Progenitor cell of endocrine pancreas (in vitro differentiated cells): Measurements from ENCODE around the gene GOLGA7B. TPM values are rescaled to one million over a fixed set of nuclear protein-coding genes. Genes with fewer than 3 reads are reported as not detected.

Experiments
- DNase-seq: peaks from one replicate; pipeline ENCODE4 v3.0.0; 2021; ENCODE audit warnings: low spot score; ENCODE audit not compliant: unreplicated experiment
- H3K27ac Mint-ChIP-seq: 2 replicates; pipeline ENCODE4 v1.8.0; 2021; ENCODE audit warnings: mild to moderate bottlenecking, moderate library complexity, mixed read lengths
- H3K27me3 Mint-ChIP-seq: 2 replicates; pipeline ENCODE4 v1.8.0; 2021; ENCODE audit warnings: mixed read lengths
- H3K36me3 Mint-ChIP-seq: 2 replicates; pipeline ENCODE4 v1.8.0; 2022; ENCODE audit warnings: mixed read lengths; ENCODE audit not compliant: insufficient read depth
- H3K4me1 Mint-ChIP-seq: 2 replicates; pipeline ENCODE4 v1.8.0; 2021; ENCODE audit warnings: low read depth, mixed read lengths
- H3K4me3 Mint-ChIP-seq: 2 replicates; pipeline ENCODE4 v1.8.0; 2021; ENCODE audit warnings: low read depth, mild to moderate bottlenecking, moderate library complexity, mixed read lengths
- H3K9me3 Mint-ChIP-seq: 2 replicates; pipeline ENCODE4 v1.8.0; 2021; ENCODE audit warnings: low read depth, mixed read lengths
- total RNA-seq: library from RNA; stranded (reverse); gene quantifications from 2 replicates; pipeline ENCODE4 v1.2.1, GENCODE V29; 2021
- TF ChIP-seq, protein P1 (sequence below): fragments of 200-600 bp; sonication (generic); IDR thresholded peaks from one replicate; pipeline ENCODE4 v1.5.0; 2021; ENCODE audit warnings: antibody characterized with exemption, mild to moderate bottlenecking; ENCODE audit not compliant: unreplicated experiment

GOLGA7B gene
- total RNA-seq, 1 donor from 2014 or later, result 1.4 TPM

DNA sequence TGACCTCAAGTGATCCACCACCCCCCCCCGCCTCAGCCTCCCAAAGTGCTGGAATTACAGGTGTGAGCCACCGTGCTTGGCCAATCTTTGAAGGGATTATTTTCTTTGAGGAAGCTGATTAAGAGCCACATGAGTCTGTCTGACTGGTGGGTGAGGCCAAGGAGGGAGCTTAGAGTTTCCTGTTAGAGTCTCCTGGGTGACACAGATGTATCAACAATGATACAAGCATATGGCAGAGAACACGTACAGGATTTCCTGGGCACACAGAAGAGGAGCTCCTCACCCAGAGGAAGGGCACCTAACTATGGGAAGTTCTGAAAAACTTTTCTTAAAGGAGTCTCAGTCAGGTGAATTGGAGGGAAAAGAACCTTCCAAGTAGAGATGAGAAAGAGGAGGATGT is 69.4 kb downstream of the GOLGA7B start:
- Mint-ChIP-seq H3K36me3 (no peaks in the 10 kb centered on the region), H3K4me3 (no peak overlapping the region), H3K27me3 (peaks cover 34% of the 10 kb centered on the region), H3K4me1 (peaks cover 9% of the 10 kb centered on the region), H3K9me3 (no peaks in the 10 kb centered on the region), H3K27ac (no peak overlapping the region)
- TF ChIP-seq, protein P1, sequence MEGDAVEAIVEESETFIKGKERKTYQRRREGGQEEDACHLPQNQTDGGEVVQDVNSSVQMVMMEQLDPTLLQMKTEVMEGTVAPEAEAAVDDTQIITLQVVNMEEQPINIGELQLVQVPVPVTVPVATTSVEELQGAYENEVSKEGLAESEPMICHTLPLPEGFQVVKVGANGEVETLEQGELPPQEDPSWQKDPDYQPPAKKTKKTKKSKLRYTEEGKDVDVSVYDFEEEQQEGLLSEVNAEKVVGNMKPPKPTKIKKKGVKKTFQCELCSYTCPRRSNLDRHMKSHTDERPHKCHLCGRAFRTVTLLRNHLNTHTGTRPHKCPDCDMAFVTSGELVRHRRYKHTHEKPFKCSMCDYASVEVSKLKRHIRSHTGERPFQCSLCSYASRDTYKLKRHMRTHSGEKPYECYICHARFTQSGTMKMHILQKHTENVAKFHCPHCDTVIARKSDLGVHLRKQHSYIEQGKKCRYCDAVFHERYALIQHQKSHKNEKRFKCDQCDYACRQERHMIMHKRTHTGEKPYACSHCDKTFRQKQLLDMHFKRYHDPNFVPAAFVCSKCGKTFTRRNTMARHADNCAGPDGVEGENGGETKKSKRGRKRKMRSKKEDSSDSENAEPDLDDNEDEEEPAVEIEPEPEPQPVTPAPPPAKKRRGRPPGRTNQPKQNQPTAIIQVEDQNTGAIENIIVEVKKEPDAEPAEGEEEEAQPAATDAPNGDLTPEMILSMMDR, result no peak
- DNase-seq, result no peak

DNA sequence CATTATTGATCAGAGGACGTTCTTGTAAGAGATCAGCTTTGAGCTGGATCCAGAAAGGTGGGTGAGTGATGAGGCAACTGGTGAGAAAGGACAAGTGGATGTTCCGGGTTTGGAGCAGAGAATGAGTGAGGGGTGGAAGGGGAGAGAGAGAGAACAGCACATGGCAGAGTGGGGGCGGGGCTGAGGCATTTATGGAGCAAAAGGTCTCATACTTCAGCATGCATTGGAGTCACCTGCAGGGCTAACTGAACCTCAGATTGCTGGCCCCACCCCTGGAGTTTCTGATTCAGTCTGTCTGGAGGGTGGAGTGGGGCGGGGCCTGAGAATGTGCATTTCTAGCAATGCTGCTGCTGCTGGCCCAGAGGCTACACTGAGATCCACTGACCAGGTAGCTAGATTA is 71.2 kb downstream of the GOLGA7B start:
- Mint-ChIP-seq H3K27ac (no peak overlapping the region), H3K4me3 (no peak overlapping the region), H3K4me1 (peaks cover 9% of the 10 kb centered on the region), H3K36me3 (no peaks in the 10 kb centered on the region), H3K9me3 (no peaks in the 10 kb centered on the region), H3K27me3 (peaks cover 38% of the 10 kb centered on the region)
- DNase-seq, result no peak
- TF ChIP-seq, protein P1, result no peak

Other genes with a start within 250 kb of the GOLGA7B start
- gene MORN4, start 216.3 kb upstream of the GOLGA7B start, total RNA-seq, result 21.1 and 24.3 TPM in 2 replicates
- gene PI4K2A, start 209.2 kb upstream of the GOLGA7B start, total RNA-seq, result 18.0 and 18.9 TPM in 2 replicates
- gene AVPI1, start 162.6 kb upstream of the GOLGA7B start, total RNA-seq, result 4.3 TPM in 2 replicates
- 14.3 and 14.7 TPM in 2 replicates for gene MARVELD1, start 136.1 kb upstream of the GOLGA7B start, total RNA-seq
- gene ZFYVE27, start 112.7 kb upstream of the GOLGA7B start, total RNA-seq, result 43.4 and 44.2 TPM in 2 replicates
- gene SFRP5, start 77.8 kb upstream of the GOLGA7B start, total RNA-seq, result 73.1 and 81.0 TPM in 2 replicates
- gene CRTAC1, start 180.8 kb downstream of the GOLGA7B start, total RNA-seq, result 4.2 and 4.6 TPM in 2 replicates